HG03095 (cell line): ENCODE data around the gene NPAT.
"Not testable (repeated sequence)": the region's sequence is repeated elsewhere in the genome, so short reads cannot be mapped to it uniquely, and the experiment has no call there.

Experiments
- ATAC-seq: cut with Tn5 transposase; IDR thresholded peaks from one replicate; pipeline ENCODE4 v1.9.1; 2021; ENCODE audit warnings: moderate library complexity; ENCODE audit not compliant: unreplicated experiment

NPAT gene

GRCh38 chr11:108220721-108221336 is 1.6 kb downstream of the NPAT start:
- no peak for ATAC-seq

- ATAC-seq = no peak
Measured at GRCh38 chr11:108218912-108219783, 3.3 kb downstream of the NPAT start.

DNA sequence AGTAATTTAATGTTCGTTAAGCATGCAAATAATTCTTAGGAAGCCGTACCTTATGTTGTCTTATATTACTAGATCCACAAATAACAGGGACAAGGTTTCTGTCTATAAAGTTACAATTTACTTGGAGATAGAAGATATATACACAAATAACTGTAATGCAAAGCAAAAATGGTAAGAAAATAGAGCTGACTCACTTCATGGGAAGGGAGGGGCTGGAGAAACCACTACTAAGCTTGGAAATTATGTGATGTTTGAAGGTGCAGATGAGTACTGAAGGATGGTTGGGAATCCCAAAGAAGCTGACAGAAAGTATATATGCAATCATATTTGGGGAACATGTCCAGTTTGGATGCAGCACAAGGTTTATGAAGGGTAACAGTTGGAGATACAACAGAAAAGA is 4.0 kb downstream of the NPAT start:
- no peak for ATAC-seq

DNA sequence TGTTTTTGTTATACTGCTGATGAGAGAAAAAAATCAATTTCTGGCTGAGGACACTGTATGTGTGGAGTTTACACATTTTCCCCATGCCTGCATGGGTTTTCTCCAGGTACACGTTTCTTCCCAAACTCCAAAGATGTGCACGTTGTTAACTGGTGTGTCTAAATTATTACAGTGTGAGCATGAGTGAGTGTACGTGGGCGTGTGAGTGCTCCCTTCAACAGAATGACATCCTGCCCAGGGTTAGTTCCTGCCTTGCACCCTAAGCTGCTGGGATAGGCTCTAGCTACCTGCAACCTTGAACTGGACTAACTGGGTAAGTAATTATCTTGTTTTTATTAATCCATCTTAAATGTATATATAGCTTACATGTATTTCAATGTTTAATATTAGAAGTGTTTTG is 5.5 kb downstream of the NPAT start:
- no peak for ATAC-seq

DNA sequence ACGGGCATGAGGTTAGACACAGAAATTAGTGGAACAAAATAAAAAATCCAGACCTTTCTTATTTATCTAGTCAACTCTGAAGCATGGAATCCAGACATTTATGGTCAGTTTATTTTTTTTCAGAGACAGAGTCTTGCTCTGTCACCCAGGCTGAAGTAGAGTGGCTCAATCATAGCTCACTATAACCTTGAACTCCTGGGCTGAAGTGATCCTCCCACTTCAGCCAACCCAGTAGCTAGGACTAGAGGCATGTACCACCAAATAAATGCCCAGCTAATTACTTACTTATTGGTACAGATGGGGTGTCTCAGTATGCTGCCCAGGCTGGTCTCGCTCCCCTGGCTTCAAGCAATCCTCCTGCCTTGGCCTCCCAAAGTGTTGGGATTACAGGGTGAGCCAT is 8.7 kb downstream of the NPAT start:
- ATAC-seq = no peak

- no peak for ATAC-seq
Measured at GRCh38 chr11:108210441-108210840, 12.0 kb downstream of the NPAT start.

DNA sequence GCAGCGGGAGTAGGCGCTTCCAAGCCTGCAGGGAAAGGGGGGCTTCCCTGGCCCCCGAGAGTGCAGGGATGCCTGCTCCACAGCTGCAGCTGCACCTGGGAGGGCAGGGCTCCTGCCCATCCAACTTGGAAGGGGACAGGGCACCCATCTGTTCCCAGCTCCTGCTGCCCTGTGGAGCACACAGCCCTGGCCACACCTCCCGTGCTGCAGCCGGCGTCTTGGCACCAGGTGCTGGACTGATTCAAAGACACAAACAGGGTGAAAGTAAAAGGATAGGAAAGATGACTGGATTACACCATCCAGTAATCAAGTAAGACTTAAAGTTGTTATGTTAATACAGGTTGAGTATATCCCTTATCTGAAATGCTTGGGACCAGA is 14.8 kb downstream of the NPAT start:
- ATAC-seq = no peak

GRCh38 chr11:108206969-108207682 is 15.3 kb downstream of the NPAT start:
- no peak for ATAC-seq

- no peak for ATAC-seq
Measured at GRCh38 chr11:108206171-108206570, 16.3 kb downstream of the NPAT start.

DNA sequence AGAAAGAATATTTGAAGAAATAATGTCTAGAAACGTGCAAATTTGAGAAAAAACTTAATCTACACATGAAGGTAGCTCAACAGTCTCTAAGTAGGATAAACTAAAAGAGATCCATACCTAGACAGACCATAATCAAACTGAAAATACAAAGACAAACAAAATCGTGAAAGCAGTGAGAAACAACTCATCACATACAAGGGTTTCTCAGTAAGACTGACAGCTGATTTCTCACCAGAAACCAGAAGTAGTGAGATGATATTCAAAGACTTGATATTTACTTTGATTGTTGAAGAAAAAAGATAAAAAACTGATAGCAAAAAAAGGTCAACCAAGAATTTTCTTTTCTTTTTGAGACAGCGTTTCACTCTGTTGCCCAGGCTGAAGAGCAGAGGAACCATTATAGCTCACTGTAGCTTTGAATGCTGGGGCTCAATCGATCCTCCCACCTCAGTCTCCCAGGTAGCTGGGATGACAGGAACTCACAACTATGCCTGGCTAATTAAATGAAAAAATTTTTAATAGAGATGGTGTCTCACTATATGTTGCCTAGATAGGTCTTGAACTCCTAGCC is 17.4 kb downstream of the NPAT start:
- no peak for ATAC-seq

- no peak for ATAC-seq
Measured at GRCh38 chr11:108204376-108204775, 18.1 kb downstream of the NPAT start.

DNA sequence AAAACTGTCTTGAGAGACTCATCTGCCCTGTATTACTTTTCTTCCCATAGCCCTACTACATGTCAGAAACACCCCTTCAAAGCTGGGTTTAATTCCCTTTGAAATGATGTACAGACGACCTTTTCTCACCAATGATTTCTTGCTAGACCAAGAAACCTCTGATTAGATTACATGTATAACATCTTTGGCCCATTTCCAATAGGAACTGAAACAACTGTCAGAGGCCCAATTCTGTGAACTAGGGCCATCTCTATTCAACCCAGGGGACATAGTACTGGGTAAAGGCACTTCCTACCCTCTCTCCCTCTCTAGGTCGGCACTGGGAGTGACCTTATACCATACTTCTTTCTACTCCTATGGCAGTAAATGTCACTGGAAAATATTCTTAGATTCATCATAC is 19.4 kb downstream of the NPAT start:
- no peak for ATAC-seq

DNA sequence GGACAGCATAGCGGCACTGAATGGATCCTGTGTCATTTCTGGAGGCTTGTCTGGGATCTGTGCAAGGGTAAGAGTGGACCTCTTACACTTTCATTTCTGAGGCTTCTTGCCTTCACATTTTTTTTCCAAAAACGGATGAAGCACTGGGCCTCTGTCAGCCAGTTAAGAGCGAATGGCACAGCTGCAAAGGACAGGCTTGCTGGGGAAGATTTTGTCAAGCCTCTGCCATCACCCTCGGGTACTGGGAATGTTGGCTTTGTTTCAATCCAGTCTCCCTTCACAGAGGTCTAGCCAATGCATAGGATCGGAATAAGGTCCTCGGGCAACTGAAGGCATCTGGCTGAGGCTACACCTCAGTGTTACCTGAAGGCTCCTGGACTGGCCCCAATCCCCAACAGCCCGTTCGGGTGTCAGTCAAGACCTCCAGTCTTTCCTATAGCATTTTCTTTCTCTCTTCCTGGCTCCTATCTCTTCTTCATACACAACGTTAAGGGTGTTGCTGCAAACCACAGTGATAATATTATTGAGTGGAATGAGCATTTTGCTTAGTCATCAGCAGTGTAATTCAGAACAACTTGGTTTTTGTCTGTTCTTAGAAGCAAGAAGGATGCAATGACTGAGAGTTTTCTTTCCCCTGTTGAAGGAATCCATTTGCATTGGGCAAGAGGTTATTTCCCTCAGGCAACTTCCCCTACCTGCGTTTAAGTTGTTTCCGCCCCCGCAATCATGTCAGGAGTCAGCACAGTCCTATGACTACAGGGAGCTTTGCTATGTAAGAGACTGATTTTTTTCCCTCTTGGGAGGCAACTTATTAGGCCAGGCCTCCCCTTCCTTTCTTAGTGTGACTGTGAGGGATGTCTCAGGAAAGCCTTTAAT is 22.8 kb downstream of the NPAT start:
- ATAC-seq = peak; percentile 83

DNA sequence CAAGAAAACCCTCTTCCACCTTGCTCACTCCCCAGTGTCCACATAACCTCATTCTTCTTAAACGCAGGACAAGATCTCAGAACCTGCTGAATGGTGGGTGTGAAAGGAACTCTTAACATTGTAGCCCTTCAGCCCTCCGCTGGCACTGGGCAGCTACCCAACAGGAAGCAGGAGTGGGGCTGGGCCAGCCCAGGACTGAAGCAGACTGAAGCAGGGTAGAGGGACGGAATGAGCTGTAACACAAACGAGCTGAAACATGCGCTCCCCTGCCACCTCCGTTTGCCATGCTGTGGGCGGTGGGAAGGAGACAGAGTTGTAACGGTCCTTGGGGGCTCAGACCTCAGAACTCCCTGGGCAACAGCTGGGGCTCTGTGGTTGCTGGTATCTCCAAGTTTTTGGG is 23.6 kb downstream of the NPAT start:
- no peak for ATAC-seq

DNA sequence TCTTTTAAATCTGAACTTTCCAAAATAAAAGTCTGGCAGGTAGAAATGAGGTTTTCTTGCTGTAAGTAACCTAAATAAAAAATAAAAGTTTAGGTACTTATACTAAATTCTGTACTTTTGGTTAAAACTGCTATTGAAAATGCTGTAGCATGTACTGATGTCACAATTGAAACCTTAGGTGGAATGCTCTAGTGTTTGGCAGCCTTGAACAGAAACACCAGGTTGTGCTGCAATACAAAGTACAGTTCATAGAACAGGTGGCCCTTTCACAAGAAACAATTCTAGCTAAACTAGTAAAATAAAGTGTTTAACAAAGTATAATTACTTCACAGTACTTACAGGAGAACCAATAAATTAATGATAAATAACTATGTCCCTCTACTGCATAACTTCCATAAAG is 25.1 kb downstream of the NPAT start:
- ATAC-seq = no peak

DNA sequence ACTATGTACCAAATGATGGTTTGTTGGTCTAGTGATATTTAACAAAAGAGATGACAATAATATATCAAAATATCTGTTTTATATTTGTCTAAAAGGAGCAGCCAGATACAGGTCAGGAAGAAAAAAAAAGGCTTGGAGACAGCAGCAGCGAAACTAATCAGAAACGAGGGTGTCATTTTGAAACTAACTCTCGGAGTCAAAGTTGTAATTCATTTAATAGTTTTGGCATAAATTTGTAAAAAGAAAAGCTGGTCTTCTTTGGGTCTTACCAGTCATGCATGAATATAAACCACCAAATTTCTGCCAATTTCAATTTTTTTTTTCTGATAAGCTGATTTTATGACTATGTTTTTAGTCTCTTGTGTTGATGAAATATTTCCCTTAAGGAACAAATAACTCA is 25.5 kb downstream of the NPAT start:
- no peak for ATAC-seq

- no peak for ATAC-seq
Measured at GRCh38 chr11:108193725-108194124, 28.7 kb downstream of the NPAT start.

DNA sequence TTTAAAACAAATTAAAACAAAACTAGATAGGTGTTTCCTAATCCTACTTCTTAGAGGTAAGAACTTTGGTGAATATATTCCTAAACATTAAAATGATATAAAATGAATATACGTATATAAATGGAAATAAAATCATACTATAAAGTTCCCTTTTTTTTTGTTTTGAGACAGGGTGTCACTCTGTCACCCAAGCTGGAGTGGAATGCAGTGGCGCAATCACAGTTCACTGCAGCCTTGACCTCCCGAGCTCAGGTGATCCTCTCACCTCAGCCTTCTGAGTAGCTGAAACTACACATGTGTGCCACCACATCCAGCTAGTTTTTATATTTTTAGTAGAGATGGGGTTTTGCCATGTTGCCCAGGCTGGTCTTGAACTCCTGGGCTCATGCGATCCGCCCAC is 44.9 kb downstream of the NPAT start:
- no peak for ATAC-seq

DNA sequence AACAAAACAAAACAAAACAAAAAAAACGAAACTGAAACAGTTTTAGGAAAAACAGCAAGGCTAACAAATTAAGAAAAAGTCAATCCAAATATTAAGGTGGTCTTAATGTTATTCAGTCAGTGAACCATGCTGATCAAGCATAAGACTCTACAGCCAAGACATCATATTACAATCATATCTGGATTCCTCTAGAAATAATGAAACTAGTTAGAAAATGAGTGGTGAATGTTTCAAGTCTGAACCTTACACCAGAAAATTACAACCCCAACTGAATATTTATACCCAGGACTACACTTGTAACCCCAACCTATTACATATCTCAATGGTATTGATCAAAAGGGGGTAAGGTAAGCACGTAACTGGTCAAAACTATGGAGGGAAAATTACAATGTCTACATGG is 52.3 kb downstream of the NPAT start:
- no peak for ATAC-seq

- ATAC-seq = no peak
Measured at GRCh38 chr11:108167624-108168023, 54.8 kb downstream of the NPAT start.

- ATAC-seq = not testable (repeated sequence)
Measured at GRCh38 chr11:108162878-108163277, 59.6 kb downstream of the NPAT start.
